ENCODE data around the gene UBXN1.

Gene UBXN1, protein sequence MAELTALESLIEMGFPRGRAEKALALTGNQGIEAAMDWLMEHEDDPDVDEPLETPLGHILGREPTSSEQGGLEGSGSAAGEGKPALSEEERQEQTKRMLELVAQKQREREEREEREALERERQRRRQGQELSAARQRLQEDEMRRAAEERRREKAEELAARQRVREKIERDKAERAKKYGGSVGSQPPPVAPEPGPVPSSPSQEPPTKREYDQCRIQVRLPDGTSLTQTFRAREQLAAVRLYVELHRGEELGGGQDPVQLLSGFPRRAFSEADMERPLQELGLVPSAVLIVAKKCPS

DNA sequence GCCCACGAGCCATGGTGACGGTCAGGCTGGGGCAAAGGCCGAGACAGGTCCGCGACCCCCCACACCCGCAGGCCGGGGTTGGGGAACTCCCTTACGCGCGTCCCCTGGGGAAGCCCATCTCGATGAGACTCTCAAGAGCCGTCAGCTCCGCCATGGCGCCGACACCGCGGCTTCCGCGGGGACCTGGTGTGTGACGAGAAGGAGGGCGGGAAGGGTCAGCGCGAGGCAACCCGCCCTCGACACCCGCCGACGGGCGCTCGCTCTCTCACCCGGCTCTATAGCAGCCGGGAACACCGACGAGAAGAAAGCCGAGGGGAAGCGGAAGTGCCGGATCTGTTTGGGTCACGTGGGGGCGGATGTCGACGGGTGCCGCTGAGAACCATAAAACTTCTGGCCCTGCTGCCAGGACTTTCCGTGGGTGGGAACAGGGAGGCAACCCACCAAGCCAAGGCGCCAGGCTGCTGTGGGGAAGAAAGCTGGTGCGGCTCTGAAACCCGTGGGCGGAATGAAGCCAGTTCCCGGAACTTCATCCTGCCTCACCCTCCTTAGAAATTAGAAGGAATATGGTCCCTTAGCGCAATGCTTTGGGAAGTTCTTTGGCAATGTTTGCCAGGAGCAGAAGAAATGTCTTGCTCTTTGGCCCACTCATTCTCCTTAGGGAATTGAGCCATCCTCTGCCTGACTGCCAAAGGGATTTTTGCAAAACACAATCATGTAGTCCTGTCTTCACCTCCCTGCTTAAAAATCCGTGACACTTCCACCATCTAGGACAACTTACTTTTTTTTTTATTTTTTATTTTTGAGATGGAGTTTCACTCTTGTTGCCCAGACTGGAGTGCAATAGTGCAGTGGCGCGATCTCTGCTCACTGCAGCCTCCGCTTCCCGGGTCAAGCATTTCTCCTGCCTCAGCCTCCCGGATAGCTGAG is at the start of gene UBXN1:
Gene UBXN1 (minus strand): TSS at position 304 of the 927 bp plus-strand sequence. CDS start 150 bp downstream, at position 154.
- TF ChIP-seq, protein P1, sequence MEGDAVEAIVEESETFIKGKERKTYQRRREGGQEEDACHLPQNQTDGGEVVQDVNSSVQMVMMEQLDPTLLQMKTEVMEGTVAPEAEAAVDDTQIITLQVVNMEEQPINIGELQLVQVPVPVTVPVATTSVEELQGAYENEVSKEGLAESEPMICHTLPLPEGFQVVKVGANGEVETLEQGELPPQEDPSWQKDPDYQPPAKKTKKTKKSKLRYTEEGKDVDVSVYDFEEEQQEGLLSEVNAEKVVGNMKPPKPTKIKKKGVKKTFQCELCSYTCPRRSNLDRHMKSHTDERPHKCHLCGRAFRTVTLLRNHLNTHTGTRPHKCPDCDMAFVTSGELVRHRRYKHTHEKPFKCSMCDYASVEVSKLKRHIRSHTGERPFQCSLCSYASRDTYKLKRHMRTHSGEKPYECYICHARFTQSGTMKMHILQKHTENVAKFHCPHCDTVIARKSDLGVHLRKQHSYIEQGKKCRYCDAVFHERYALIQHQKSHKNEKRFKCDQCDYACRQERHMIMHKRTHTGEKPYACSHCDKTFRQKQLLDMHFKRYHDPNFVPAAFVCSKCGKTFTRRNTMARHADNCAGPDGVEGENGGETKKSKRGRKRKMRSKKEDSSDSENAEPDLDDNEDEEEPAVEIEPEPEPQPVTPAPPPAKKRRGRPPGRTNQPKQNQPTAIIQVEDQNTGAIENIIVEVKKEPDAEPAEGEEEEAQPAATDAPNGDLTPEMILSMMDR (conservative IDR thresholded peaks at IDR 0.05; ENCODE audit: low read depth, low read length): no peak
- H3K4me3 ChIP-seq (ENCODE audit: low read depth, low read length): peak within 1 kb of the TSS; percentile 96
- DNase-seq (ENCODE audit: low read depth): peak; percentile 91

DNA sequence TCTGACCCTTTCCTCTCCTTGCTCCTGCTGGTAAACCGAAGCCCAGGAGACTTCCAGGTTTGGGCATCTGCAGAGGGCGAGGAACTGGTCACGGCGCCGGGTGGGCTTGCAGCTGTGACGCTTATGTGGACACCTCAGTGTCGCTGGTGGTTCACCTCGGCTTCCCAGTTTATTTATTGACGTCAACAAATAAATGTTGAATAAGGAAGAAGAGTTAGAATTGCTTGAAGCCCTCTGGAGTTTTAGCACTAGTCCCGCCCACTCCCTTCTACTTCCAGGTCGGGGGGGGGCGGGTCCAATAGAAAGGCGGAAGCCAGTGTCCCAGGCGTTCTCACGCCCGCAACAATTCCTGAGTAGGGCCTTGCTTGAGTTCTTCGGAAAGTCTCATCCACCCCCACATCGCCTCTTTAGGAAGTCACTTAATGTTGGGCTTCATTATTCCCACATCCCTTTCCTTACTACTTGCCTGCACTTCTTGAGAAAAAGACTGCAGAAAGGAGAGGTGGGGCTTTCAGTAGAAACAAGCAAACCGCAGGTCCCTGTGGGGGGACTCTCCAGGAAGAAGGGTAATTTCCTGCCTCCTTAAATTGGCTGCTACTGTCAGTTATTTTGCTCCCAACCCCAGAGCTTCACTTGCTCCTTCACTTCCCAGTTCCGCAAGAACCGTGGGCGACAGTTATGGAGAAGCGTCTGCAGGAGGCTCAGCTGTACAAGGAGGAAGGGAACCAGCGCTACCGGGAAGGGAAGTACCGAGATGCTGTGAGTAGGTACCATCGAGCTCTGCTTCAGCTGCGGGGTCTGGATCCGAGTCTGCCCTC is 49.5 kb upstream of the UBXN1 start, which contains the start of gene TTC9C:
Gene TTC9C (plus strand): TSS at position 316 of the 818 bp plus-strand sequence. CDS start 363 bp downstream, at position 679.
- DNase-seq (ENCODE audit: low read depth): peak; percentile 90
- H3K4me3 ChIP-seq (ENCODE audit: low read depth, low read length): peak within 1 kb of the TSS; percentile 80
- TF ChIP-seq, protein P1 (conservative IDR thresholded peaks at IDR 0.05; ENCODE audit: low read depth, low read length): no peak

DNA sequence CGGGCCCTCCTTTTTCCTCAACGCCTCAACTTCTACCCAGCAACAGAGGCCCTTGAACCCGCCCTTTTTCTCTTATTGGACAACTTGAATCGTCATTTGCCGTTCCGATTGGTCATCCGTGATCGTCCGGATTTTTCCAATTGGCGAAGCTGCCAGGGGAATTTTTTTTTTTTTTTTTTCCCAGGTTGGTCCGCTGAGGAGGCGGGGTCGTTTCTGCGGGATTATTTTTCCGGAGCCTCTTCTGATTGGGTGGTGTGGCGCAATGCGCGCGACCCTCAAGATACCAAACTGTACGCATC is 48.9 kb upstream of the UBXN1 start:
- TF ChIP-seq, protein P1 (conservative IDR thresholded peaks at IDR 0.05; ENCODE audit: low read depth, low read length): no peak
- peak; percentile 99 for DNase-seq (ENCODE audit: low read depth)
- H3K4me3 ChIP-seq (ENCODE audit: low read depth, low read length): peak overlapping the region; percentile 80

DNA sequence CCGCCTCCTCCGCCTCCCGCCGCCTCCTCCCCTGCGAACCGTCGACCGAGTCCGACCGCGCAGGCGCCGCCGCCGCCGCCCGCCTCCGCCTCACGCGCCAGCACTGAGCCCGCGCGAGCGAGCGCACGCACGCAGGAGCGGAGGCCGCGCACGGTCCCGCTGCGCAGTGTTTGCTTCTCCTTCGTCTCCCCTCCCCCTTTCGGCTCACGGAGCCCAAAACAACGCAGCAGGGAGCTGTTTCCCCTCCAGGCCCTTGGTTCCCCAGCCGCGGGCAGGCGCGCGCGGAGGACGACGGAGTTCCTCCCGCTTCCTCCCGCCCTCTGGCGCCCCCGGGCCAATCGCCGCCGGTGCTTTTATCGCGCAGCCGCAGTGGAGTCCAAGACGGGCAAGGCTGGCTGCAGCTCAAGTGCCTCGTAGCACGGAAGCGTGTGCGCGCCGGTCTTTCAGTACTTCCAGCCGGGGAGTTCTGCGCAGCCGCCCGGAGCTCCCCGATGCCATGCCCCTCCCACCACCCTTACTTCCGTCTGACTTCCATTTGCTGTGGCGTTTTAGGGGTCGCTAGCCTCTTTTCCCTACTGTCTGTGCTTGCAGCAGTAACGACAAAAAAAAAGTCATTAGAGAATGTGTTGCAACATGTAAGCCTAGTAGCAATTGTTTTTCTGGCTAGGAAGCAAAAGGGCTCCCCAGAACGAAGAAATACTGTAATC is 48.4 kb upstream of the UBXN1 start, which contains the start of gene HNRNPUL2:
Gene HNRNPUL2 (minus strand): TSS at position 293 of the 707 bp plus-strand sequence. CDS start 301 bp downstream, outside the sequence.
- peak within 1 kb of the TSS; percentile 80 for H3K4me3 ChIP-seq (ENCODE audit: low read depth, low read length)
- TF ChIP-seq, protein P1 (conservative IDR thresholded peaks at IDR 0.05; ENCODE audit: low read depth, low read length): peak; percentile 2
- DNase-seq (ENCODE audit: low read depth): peak; percentile 100

DNA sequence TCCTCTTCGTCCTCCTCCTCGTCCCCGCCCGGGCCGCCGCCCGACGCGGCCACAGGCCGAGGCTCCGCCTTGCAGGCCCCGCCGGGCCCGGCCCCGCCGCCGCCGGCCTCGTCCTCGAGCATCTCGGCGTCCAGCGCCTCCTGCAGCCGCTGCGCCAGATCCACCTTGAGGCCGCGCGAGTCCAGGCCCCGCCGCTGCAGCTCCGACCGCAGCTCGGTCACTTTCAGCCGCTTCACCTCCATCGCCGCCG is 48.0 kb upstream of the UBXN1 start:
- H3K4me3 ChIP-seq (ENCODE audit: low read depth, low read length): peak overlapping the region; percentile 80
- TF ChIP-seq, protein P1 (conservative IDR thresholded peaks at IDR 0.05; ENCODE audit: low read depth, low read length): no peak
- DNase-seq (ENCODE audit: low read depth): no peak

Data from choroid plexus epithelial cell (primary cell).